Vagina (tissue), 2 donors: ENCODE data around the gene SCCPDH.
"Not testable (repeated sequence)": the region's sequence is repeated elsewhere in the genome, so short reads cannot be mapped to it uniquely, and the experiment has no call there.

Source experiments
- CTCF ChIP-seq, 3 experiments: fragments of 450-650 bp in 2 of 3; fragments of 200-600 bp in 1 of 3; sonication (generic) in 1 of 3; IDR thresholded peaks; one replicate each; pipeline ENCODE4 v1.5.1; 2017 to 2019; ENCODE audit warnings: antibody characterized with exemption in 3 of 3, mild to moderate bottlenecking in 2 of 3, moderate library complexity in 2 of 3
- POLR2A ChIP-seq, 2 donors: fragments of 450-650 bp; IDR thresholded peaks; one replicate each; pipeline ENCODE4 v1.6.1; 2017; ENCODE audit warnings: antibody characterized with exemption in 2 of 2, mild to moderate bottlenecking in 2 of 2, moderate library complexity in 2 of 2

GRCh38 chr1:246731873-246732272, 7.7 kb downstream of the SCCPDH start:
- TF ChIP-seq CTCF, POLR2A (IDR thresholded peaks at IDR 0.05): not testable (repeated sequence)
